ENCODE data around the gene SFI1.
A peak's percentile ranks its signal among the peaks of the same experiment; 100 is the strongest.

The SFI1 gene

GRCh38 chr22:31635638-31636306 lies 139.4 kb downstream of the SFI1 start:
- DNase-seq (ENCODE audit: low read depth), result no peak

- no peak for DNase-seq (ENCODE audit: low read depth)
Observed at GRCh38 chr22:31637447-31637890, 141.1 kb downstream of the SFI1 start.

GRCh38 chr22:31637891-31638618 lies 141.7 kb downstream of the SFI1 start:
- no peak for DNase-seq (ENCODE audit: low read depth)

DNA sequence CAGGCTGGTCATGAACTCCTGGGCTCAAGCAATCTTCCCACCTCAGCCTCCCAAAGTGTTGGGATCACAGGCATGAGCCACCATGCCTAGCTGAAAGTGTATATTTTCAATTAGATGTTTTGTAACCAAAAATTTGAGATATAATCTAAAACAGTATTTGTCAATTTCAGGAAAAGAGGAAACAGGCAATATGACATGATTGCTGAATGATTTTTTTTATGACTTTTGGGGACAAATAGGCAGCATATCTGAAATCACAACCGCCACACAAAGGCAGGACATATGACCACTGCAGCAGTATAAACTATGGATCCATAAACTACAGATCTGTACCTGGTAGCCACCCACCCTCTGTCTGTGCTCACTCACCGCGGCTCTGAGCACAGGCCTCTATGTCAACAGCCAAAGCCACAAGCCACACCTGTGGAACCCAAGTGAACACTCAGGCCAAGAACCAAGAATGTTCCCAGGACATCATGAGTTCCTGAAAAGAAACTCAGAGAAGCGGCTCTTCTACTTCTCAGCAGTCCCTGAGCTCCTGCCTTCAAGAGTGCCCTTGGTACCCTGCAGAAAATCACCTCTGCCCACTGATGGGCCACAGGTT lies 143.2 kb downstream of the SFI1 start:
- no peak for DNase-seq (ENCODE audit: low read depth)

DNA sequence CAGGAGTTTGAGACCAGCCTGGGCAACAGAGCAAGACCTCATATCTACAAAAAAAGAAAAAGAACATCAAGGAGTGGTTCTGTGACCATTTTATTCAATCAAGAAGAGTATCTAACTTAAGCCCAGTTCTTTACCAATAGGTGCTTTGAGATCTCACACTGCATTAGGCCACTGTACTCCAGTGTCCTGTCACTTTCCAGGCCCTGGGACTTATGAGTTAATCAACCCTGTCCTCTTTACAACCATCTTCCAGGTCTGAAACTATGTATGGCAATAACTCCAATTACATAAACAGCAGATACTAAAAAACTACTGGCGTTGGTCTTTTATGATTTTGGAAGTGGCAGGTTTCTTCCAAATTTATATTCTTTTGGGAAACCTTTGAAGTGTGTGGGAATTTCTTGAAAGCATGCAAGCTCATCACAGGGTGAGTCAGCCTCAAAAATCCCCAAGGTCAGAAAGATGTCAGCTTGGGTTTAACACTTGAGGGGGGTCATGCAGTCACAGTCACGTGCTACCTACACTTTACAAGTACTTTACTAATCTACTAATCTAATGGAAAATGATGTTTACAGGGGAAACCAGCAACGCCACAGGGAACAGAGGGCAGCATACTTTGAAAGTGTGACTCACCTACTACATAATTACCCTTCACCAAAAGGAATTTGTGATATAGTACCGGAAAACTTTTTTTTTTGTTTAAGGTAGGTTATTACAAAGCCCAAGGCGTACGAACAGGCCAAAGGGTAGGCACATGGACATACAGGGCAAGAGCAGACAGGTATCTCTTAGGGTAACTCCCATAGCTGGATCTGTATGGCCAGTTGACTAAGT lies 150.1 kb downstream of the SFI1 start:
- DNase-seq (ENCODE audit: low read depth), result peak; percentile 37

- DNase-seq (ENCODE audit: low read depth), result no peak
Observed at GRCh38 chr22:31647066-31647465, 150.7 kb downstream of the SFI1 start.

- no peak for DNase-seq (ENCODE audit: low read depth)
Observed at GRCh38 chr22:31647523-31648320, 151.4 kb downstream of the SFI1 start.

- DNase-seq (ENCODE audit: low read depth), result no peak
Observed at GRCh38 chr22:31650391-31650790, 154.1 kb downstream of the SFI1 start.

- DNase-seq (ENCODE audit: low read depth), result no peak
Observed at GRCh38 chr22:31651664-31652063, 155.3 kb downstream of the SFI1 start.

DNA sequence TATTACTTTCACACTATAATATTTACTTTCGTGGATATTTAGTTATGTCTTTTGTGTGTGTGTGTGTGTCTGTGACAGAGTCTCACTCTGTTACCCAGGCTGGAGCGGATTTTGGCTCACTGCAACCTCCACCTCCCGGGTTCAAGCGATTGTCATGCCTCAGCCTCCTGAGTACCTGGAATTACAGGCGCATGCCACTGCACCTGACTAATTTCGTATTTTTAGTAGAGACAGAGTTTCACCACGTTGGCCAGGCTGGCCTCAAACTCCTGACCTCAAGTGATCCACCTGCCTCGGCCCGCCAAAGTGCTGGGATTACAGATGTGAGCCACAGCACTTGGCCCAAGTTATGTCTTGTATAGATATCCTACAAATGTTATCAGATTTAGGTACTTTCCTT lies 155.8 kb downstream of the SFI1 start:
- DNase-seq (ENCODE audit: low read depth), result no peak

DNA sequence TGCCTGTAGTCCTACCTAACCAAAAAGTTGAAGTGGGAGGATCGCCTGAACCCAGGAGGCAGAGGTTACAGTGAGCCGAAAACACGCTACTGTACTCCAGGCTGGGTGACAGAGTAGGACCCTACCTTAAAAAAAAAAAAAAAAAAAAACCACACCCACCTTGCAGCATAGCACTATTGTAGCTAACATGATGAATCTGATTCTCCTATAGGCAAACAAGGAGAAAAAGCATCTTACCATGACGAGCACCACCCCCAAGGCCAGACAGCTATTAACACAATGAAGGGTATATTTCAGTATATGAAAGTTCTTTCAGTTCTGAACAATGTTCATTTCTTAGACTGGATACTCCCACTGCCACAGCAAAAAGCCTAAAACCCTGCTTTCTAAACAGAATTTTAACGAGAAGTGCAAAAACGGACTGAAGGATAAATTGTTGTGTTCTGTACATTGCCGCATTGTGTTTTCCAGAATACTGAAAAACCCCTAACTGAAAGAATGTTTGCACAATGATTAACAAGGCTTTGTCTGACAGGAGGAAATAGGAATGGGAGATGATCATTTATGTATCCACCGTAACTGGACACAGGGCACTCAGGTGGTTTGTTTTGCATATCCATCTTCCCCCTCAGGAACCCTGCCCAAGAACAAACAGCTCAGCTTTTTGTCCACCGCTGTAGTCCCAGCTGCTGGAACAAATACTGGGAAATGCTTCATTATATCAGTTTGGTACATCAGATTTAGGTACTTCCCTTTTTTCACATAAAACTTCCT lies 156.8 kb downstream of the SFI1 start:
- DNase-seq (ENCODE audit: low read depth), result no peak

DNA sequence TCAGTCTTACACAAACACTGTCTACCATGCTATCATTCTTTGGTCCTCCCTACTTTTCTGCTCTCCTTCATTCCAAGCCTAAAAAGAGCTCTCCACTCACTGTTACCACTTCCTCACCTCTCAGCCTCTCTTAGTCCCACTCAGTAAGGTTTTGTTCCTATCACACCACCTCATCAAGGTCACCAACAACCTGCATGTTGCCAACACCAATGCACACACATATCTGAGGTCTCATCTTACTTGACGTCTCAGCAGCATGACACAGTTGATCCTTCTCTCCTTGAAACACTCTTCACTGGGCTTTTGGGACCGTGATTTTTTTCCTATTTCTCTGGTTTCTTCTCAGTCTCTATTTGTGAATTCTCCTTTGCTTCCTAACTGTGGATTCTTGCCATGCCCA lies 157.6 kb downstream of the SFI1 start:
- DNase-seq (ENCODE audit: low read depth), result no peak

- no peak for DNase-seq (ENCODE audit: low read depth)
Observed at GRCh38 chr22:31654408-31654807, 158.1 kb downstream of the SFI1 start.

GRCh38 chr22:31659246-31659645 lies 162.9 kb downstream of the SFI1 start:
- DNase-seq (ENCODE audit: low read depth), result no peak

- DNase-seq (ENCODE audit: low read depth), result peak; percentile 34
Observed at GRCh38 chr22:31660860-31661341, 164.6 kb downstream of the SFI1 start.

GRCh38 chr22:31661851-31662667 lies 165.7 kb downstream of the SFI1 start, which contains the start of gene PISD:
TSS of gene PISD (minus strand) at chr22:31662215. CDS start at chr22:31662208, 7 bp downstream.
- peak; percentile 96 for DNase-seq (ENCODE audit: low read depth)

- no peak for DNase-seq (ENCODE audit: low read depth)
Observed at GRCh38 chr22:31662668-31663037, 166.3 kb downstream of the SFI1 start.

Data from activated T-helper 9 cell treated with anti-CD3 and anti-CD28 coated beads, Interleukin-2, amount 50 U/mL, for 16 hours (primary cell).